DND-41 (cell line): Measurements from ENCODE around the gene NKTR.

Experiments used
- ATAC-seq: fragments of 200-7000 bp; cut with Tn5 transposase; 3 replicates; pipeline ENCODE4 v1.9.1; 2021; ENCODE audit warnings: low read depth; ENCODE audit not compliant: insufficient read depth
- DNase-seq: peaks from one replicate; pipeline ENCODE4 v3.0.0-alpha.2; 2020
- H2AFZ ChIP-seq: 2 replicates; pipeline ENCODE4 v1.6.0; 2012; ENCODE audit warnings: low read depth, low read length
- H3K27ac ChIP-seq: 2 replicates; pipeline ENCODE4 v1.5.1; 2012; ENCODE audit warnings: low read length, inconsistent platforms
- H3K27me3 ChIP-seq: fragments of 200-600 bp; sonication (generic); 2 replicates; pipeline ENCODE4 v1.6.0; 2012; ENCODE audit warnings: low read length, mild to moderate bottlenecking, inconsistent platforms; ENCODE audit not compliant: insufficient read depth, poor library complexity
- H3K36me3 ChIP-seq: 2 replicates; pipeline ENCODE4 v1.5.1; 2012; ENCODE audit warnings: low read length, inconsistent platforms; ENCODE audit not compliant: insufficient read depth
- H3K4me1 ChIP-seq: 2 replicates; pipeline ENCODE4 v1.5.1; 2012; ENCODE audit warnings: mild to moderate bottlenecking, low read length; ENCODE audit not compliant: insufficient read depth
- H3K4me2 ChIP-seq: 2 replicates; pipeline ENCODE4 v1.6.0; 2012; ENCODE audit warnings: mild to moderate bottlenecking, moderate library complexity, low read length, inconsistent platforms; ENCODE audit not compliant: insufficient read depth
- H3K4me3 ChIP-seq, 2 experiments: fragments of 200-600 bp in 1 of 2; shearing (Covaris generic) in 1 of 2; 2 replicates each; pipeline ENCODE4 v1.5.1; 2012 to 2016; ENCODE audit warnings: inconsistent platforms in 2 of 2, low read length in 2 of 2, mild to moderate bottlenecking in 2 of 2, low read depth in 1 of 2, moderate library complexity in 1 of 2
- H3K79me2 ChIP-seq: 2 replicates; pipeline ENCODE4 v1.6.0; 2012; ENCODE audit warnings: low read length, inconsistent platforms; ENCODE audit not compliant: insufficient read depth
- H3K9ac ChIP-seq: 2 replicates; pipeline ENCODE4 v1.6.0; 2012; ENCODE audit warnings: low read depth, mild to moderate bottlenecking, inconsistent platforms, low read length, moderate library complexity
- H3K9me3 ChIP-seq: 2 replicates; pipeline ENCODE4 v1.5.1; 2012; ENCODE audit warnings: low read length, moderate library complexity, mild to moderate bottlenecking, inconsistent platforms; ENCODE audit not compliant: insufficient read depth, severe bottlenecking
- H4K20me1 ChIP-seq: 2 replicates; pipeline ENCODE4 v1.6.0; 2012; ENCODE audit warnings: low read length; ENCODE audit not compliant: insufficient read depth
- CTCF ChIP-seq: IDR thresholded peaks from 2 replicates; pipeline ENCODE4 v1.5.1; 2012; ENCODE audit warnings: borderline replicate concordance, low read length, moderate library complexity, mild to moderate bottlenecking; ENCODE audit not compliant: poor library complexity, severe bottlenecking; ENCODE audit errors: extremely low read depth
- EZH2 ChIP-seq: IDR thresholded peaks from 3 replicates; pipeline ENCODE4 v1.6.1; 2012; ENCODE audit warnings: borderline replicate concordance, low read depth, mild to moderate bottlenecking, moderate library complexity, low read length, inconsistent platforms; ENCODE audit not compliant: severe bottlenecking

Gene NKTR

GRCh38 chr3:42674146-42674545 is 73.7 kb downstream of the NKTR start:
- Histone ChIP-seq H3K9ac (no peak overlapping the region), H3K36me3 (no peaks in the 10 kb centered on the region), H3K4me3 (no peak overlapping the region), H3K27me3 (peaks cover 6% of the 10 kb centered on the region), H3K79me2 (no peaks in the 10 kb centered on the region), H3K4me2 (no peak overlapping the region), H3K9me3 (no peaks in the 10 kb centered on the region), H3K4me1 (no peaks in the 10 kb centered on the region), H4K20me1 (no peaks in the 10 kb centered on the region), H2AFZ (no peak overlapping the region), H3K27ac (no peak overlapping the region)
- TF ChIP-seq CTCF (no peak), EZH2 (no peak)
- DNase-seq = no peak
- ATAC-seq = no peak

- Histone ChIP-seq H3K27me3 (peaks cover 7% of the 10 kb centered on the region), H2AFZ (no peak overlapping the region), H3K79me2 (no peaks in the 10 kb centered on the region), H3K9ac (no peak overlapping the region), H3K27ac (no peak overlapping the region), H3K9me3 (no peaks in the 10 kb centered on the region), H3K4me1 (no peaks in the 10 kb centered on the region), H4K20me1 (no peaks in the 10 kb centered on the region), H3K4me3 (no peak overlapping the region), H3K36me3 (no peaks in the 10 kb centered on the region), H3K4me2 (no peak overlapping the region)
- DNase-seq = no peak
- no peak for TF ChIP-seq CTCF
- no peak for TF ChIP-seq EZH2
- no peak for ATAC-seq
Measured at GRCh38 chr3:42675909-42676308, 75.4 kb downstream of the NKTR start.

- Histone ChIP-seq H3K9me3 (no peaks in the 10 kb centered on the region), H3K79me2 (no peaks in the 10 kb centered on the region), H3K27ac (no peak overlapping the region), H3K4me3 (no peak overlapping the region), H2AFZ (no peak overlapping the region), H3K36me3 (no peaks in the 10 kb centered on the region), H3K27me3 (peaks cover 7% of the 10 kb centered on the region), H3K4me1 (no peaks in the 10 kb centered on the region), H4K20me1 (no peaks in the 10 kb centered on the region), H3K9ac (no peak overlapping the region), H3K4me2 (no peak overlapping the region)
- ATAC-seq (no peak), DNase-seq (no peak)
- TF ChIP-seq EZH2 (no peak), CTCF (no peak)
Measured at GRCh38 chr3:42678447-42678846, 78.0 kb downstream of the NKTR start.

GRCh38 chr3:42680271-42680670 is 79.8 kb downstream of the NKTR start:
- Histone ChIP-seq H2AFZ (no peak overlapping the region), H3K36me3 (no peaks in the 10 kb centered on the region), H3K4me2 (no peak overlapping the region), H3K27me3 (peaks cover 7% of the 10 kb centered on the region), H3K79me2 (no peaks in the 10 kb centered on the region), H3K27ac (no peak overlapping the region), H3K9me3 (no peaks in the 10 kb centered on the region), H3K4me3 (no peak overlapping the region), H4K20me1 (no peaks in the 10 kb centered on the region), H3K4me1 (no peaks in the 10 kb centered on the region), H3K9ac (no peak overlapping the region)
- ATAC-seq = no peak
- TF ChIP-seq CTCF (no peak), EZH2 (no peak)
- no peak for DNase-seq
